Measurements from ENCODE around the gene ADGRG7.

DNA sequence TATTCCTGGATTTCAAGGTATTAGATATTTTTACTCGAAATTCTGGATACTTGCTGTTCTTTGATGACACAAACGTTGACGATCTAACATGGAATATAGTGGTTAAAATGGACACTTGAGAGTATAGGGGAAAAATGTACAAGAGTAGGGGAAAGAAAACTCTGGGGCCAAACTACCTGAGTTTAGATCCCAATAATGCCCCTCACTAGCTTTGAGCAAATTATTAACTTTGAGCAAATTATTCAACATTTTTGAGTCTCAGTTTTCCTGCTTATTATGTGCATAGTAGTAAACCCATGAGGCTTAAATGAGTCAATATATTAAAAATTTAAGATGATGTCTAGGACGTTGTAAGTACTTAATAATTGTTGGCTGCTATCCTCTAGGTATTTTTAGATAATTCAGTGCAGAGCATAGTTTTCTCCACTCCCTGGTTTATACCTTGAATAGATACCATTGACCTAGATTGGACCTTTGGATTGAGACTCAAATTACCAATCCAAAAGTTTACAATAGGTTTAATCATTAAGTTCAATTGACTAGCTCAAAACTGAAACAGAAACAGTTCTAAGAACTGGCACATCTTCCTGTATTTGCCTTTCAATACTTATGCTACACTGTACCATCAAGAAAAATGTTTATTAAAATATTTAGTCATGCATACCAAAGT lies 4.5 kb downstream of the ADGRG7 start:
- TF ChIP-seq, protein P1, sequence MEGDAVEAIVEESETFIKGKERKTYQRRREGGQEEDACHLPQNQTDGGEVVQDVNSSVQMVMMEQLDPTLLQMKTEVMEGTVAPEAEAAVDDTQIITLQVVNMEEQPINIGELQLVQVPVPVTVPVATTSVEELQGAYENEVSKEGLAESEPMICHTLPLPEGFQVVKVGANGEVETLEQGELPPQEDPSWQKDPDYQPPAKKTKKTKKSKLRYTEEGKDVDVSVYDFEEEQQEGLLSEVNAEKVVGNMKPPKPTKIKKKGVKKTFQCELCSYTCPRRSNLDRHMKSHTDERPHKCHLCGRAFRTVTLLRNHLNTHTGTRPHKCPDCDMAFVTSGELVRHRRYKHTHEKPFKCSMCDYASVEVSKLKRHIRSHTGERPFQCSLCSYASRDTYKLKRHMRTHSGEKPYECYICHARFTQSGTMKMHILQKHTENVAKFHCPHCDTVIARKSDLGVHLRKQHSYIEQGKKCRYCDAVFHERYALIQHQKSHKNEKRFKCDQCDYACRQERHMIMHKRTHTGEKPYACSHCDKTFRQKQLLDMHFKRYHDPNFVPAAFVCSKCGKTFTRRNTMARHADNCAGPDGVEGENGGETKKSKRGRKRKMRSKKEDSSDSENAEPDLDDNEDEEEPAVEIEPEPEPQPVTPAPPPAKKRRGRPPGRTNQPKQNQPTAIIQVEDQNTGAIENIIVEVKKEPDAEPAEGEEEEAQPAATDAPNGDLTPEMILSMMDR (IDR thresholded peaks at IDR 0.05), result no peak
- no peak for TF ChIP-seq POLR2A (IDR thresholded peaks at IDR 0.05)
- no peak for TF ChIP-seq EP300 (IDR thresholded peaks at IDR 0.05; ENCODE audit: low read depth)
- no peak for TF ChIP-seq POLR2AphosphoS5 (IDR thresholded peaks at IDR 0.05)

Measured in transverse colon (tissue), 4 donors.